ENCODE data around the gene BANK1.

DNA sequence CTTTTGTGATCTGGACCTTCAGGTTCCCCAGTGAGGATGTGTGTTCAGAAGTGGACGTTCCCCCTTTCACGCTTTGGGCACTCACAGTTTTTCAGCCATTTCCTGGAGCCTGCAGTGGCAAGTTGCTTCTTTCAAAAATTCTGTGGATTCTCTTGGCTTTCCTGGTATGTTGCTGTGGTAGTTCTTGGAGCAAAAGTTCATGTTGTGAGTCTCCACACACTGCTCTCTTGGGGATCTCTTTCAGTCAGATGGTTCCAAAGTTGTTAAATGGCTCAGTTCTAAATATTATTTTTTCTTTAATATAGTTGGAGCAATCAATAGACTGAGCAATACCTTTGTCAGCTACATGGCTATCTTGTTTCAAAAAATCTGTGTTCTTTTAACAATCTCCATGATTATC is 28.5 kb upstream of the BANK1 start:
- TF ChIP-seq POLR2A (IDR thresholded peaks at IDR 0.05) = no peak
- TF ChIP-seq, protein P1, sequence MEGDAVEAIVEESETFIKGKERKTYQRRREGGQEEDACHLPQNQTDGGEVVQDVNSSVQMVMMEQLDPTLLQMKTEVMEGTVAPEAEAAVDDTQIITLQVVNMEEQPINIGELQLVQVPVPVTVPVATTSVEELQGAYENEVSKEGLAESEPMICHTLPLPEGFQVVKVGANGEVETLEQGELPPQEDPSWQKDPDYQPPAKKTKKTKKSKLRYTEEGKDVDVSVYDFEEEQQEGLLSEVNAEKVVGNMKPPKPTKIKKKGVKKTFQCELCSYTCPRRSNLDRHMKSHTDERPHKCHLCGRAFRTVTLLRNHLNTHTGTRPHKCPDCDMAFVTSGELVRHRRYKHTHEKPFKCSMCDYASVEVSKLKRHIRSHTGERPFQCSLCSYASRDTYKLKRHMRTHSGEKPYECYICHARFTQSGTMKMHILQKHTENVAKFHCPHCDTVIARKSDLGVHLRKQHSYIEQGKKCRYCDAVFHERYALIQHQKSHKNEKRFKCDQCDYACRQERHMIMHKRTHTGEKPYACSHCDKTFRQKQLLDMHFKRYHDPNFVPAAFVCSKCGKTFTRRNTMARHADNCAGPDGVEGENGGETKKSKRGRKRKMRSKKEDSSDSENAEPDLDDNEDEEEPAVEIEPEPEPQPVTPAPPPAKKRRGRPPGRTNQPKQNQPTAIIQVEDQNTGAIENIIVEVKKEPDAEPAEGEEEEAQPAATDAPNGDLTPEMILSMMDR (IDR thresholded peaks at IDR 0.05) = no peak
